HL-60/S4 (cell line): ENCODE measurements around the gene HSPA2.

Experiments used
- in situ Hi-C: fragments of 300-500 bp; cut with MboI; formaldehyde crosslinking; loops from 2 replicates; pipeline ENCODE4 v1.14.3; 2022; ENCODE audit warnings: low sequenced_read_pairs

HSPA2 gene

DNA sequence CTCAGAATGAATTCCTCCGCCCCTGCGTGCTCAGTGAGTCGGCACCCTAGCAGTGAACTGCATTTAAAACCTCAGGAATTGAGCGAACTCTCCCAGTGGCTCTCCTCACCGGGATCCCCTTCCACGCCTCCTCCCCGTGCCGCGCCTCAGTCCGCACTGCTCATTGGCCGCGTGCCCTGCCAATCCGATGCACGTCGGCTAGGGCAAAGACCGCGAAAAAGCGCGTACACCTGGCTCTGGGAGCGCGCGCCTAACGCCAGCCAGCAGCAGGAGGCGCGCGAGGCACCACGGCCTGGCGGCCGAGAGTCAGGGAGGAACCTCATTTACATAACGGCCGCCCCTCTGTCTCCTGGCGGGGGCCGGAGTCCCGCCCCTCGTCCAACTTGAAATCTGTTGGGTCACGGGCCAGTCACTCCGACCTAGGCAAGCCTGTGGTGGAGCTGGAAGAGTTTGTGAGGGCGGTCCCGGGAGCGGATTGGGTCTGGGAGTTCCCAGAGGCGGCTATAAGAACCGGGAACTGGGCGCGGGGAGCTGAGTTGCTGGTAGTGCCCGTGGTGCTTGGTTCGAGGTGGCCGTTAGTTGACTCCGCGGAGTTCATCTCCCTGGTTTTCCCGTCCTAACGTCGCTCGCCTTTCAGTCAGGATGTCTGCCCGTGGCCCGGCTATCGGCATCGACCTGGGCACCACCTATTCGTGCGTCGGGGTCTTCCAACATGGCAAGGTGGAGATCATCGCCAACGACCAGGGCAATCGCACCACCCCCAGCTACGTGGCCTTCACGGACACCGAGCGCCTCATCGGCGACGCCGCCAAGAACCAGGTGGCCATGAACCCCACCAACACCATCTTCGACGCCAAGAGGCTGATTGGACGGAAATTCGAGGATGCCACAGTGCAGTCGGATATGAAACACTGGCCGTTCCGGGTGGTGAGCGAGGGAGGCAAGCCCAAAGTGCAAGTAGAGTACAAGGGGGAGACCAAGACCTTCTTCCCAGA, at the start of gene HSPA2:
TSS of gene HSPA2 (plus strand) at position 534 of the 995 bp plus-strand sequence. CDS start at position 643, 109 bp downstream.
- in situ Hi-C loops = no loop called here

DNA sequence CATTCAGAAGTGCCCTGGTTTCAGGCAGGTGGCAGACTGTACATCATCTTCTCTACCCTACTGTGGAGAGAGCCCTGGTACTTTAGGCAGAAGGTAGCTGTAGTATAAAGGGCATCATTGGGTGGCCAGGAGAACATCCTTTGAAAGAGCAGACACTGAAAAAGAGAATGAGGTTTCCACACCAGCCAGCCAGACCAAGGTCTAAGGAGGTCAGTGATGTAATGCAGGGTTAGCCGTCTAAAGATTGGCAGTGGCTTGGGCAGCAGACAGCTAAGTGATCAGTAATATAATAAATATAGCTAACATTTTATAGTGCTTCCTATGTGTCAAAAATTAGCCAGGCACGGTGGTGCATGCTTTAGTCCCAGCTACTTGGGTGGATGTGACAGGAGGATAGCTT, 48.9 kb upstream of the HSPA2 start:
- in situ Hi-C loops = no loop called here

DNA sequence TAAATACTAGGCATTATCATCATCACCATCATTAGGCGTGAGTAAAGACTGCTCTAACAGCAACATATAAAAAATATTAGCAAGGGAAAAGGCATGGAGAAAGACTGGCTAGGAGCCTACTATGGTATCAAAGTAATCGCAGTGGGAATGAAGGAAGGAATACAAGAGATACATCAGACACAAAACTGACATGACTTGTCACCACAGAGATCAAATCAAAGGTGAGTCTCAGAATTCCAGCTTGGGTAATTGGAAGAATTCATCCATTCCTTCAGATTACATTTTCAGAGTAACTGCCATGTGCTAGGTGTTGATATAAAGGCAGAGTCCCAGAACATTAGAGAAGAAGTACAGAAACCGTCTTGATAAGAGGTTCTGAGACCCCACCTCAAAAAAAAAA, 47.1 kb upstream of the HSPA2 start:
- in situ Hi-C loops = no loop called here

DNA sequence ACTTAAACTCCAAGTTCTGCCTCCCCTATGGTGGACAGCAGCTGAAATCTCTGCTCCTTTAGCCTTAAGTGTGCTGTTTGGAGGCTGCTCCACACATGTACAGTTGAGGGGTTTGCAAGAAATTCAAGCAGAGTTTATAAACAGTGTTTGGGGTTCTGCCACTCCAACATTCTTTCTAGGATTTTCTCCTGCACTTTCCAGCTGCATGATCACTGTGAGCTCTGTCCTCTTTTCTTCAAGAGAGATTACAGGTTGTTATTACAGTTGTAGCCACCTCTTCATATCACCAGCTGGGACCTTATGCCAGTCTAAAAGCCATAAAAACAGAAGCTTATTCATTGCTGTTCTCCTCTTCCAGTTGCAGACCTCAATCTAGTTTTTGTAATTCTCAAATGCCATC, 45.3 kb upstream of the HSPA2 start:
- in situ Hi-C loops = no loop called here

DNA sequence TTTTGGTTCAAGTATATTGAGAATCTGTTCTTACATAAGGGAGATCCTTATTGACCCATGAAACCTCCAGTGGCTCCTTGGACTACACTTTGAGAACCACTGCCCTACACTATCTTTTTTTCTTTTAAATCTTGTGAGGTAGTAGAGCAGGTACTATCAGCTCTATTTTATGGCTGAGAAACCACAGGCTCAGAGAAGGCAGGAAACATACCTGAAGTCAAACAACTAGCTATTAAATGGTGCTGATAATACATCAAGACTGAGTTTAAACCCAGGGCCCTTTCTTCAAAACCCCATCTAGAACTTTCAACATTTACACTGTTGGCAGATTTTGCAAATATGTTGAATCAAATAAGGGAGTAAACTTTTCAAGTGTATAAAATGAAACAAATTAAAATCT, 43.8 kb upstream of the HSPA2 start:
- in situ Hi-C loops = no loop called here

DNA sequence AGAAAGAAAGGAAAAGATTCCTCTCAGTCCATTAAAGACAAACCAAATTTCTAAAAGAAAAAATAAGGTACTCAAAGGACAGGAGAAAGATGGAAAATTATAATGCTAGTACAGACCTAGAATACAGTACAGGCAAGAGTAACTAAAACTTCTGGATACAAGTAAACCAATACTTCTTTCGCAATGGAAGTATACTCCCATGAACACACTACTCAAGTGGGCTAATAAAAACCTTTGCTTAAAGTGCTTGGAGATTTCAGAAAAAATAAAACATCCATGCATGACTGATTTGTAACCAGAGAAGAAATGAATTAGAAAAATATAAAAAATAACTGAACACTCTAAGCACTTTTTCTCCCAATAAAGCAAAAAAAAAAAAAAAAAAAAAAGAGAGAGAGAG, 40.5 kb upstream of the HSPA2 start:
- in situ Hi-C loops = no loop called here

DNA sequence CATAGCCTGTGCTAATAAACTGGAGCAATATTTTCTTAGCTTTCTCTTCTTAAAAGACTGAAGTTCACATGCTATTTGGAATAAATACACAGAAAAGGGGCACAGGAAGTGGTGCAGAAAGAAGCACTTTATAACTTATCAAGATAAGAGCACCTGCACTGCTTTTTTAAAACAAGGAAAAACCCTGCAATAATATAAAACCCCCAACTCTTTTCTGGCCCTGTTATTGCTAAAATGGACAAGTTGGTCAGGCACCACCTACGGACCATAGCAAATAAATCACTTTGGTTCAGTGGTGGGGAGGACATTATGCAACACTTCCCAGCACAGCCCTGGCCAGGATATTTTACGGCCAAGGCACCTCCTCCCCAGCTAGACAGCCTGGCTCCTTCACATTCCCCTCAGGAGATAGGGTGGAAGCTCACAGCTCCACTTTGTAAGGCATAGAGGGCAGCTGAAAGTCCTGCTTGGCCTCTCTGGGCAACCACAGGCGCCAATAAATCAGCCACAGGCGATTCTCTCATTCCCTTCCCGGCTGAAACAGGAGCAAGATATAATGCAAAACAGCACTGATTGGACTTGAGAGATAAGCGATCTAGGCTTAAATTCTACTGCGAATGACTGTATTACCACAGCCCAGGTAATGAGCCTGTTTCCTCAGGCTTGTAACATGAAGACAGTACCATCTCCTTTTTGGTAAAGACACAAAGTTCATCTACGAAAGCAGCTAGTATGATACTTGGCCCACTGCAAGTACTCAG, 39.0 kb upstream of the HSPA2 start:
- in situ Hi-C loops = no loop called here

DNA sequence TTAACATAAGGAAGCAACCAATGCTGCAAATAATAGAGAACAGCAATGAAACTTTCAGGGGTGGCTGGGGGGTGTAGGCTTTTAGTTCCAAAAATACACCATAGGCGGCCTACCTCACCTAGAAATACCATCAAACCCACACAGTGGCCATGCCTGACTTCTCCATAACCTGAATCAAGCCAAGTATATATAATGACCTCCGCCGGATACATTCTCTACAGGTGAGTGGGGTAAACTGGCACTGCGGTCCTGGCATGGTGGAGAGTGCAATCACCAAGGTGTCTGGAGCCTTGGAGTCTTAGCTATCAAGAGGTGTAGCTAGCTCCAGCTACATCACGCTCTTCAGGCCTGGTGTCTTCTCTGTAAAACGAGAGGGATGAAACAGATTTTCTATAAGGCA, 38.1 kb upstream of the HSPA2 start:
- in situ Hi-C loops = no loop called here

DNA sequence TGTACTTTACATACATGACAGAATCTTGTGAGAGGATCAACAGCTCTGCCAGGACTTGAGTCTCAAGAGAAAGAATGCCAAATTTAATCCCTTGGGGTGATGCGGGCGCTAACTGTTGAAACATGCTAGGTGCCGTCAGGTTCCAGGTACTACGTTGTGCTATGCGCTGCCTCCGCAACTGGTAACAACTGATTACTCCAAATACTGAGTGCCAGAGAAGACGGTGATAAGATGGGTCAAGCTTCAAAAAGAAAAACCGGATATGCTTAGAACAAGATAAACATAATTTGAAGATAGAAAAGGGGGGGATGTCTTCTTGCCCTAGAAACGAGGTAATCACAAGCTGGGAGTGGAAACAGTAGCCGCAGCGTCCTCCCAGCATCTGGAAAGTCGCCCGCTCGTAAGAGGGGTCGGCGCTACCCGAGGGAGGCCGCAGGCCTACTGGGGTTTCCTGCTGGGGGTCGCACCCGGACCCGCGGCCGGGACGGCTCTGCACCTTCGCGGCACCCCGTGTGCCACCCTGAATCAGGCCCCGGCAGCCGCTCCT, 37.6 kb upstream of the HSPA2 start:
- in situ Hi-C loops = no loop called here

DNA sequence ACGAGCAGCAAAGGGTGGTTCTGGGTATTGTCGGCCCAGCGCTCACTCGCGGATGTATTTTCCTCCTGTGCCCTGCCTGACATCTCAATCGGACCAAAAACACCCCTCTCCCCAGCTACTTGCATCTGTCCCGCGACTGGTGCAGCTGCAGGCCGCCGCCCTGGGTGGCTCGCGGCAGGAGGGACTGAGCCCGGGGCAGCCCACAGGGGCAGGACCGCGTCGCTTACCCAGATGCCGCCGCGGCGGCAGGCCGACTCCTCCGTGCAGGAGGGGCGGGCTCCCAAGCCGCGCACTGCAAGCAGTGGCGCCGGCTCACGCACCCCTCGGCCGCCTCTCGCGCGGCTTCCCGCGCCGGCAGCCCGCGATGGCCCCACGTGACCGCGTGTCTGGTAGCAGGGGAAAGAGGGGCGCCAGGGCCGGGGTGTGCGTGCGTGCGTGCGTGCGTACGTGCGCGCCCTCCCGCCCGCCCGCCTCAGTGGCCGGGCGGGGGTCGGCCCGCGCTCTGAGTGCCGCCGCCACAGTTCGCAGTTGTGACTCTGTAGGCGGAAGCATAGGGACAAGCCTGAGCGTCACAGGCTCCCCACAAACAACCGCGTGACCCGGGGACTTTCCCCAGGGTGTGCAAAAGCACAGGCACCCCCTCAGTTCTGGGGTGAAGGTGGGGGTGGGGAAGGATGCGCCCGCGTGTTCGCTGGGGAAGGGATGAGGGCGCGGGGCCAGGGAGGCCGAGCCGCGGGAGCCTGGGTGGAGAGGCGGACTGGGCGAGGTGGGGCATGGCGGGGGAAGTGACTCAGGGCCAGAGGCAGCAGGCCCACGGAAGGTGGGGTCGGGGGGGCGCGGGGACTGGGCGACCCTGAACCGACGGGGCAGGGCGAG, 36.9 kb upstream of the HSPA2 start, which contains the start of gene ZBTB25:
TSS of gene ZBTB25 (minus strand) at position 405 of the 876 bp plus-strand sequence. CDS start 13,305 bp downstream, outside the sequence.
- in situ Hi-C loops = no loop called here

DNA sequence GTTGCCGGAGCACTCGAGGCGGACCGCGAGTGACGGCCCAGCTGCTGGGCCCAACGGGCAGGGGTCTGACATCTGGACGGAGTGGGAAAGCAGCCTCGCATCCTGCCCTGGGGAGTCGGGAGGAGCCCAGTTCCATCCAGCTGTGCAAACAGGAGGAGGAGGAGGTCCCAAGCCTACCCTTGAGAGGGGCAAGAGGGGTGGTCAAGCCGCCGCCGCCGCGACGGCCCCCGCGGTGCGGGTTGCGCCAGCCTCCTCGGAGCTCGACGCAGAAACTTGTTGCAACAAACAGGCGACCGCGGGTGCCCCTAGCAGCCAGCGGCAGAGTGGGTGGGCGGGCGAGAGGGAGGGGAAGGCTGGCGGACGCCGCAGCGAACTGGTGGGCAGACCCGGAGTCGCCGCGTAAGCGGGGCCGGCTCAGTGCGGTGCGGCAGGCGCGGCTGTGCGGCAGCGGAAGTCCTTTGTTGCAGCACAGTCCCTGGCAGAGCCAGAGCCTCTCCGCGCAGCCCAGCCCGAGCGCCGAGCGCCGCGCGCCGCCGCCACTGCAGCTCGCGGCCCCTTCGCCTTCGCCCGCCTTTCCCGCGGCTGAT, 36.1 kb upstream of the HSPA2 start, which contains the start of gene ZBTB1:
TSS of gene ZBTB1 (plus strand) at position 461 of the 587 bp plus-strand sequence. CDS start 16,735 bp downstream, outside the sequence.
- in situ Hi-C loops = no loop called here

DNA sequence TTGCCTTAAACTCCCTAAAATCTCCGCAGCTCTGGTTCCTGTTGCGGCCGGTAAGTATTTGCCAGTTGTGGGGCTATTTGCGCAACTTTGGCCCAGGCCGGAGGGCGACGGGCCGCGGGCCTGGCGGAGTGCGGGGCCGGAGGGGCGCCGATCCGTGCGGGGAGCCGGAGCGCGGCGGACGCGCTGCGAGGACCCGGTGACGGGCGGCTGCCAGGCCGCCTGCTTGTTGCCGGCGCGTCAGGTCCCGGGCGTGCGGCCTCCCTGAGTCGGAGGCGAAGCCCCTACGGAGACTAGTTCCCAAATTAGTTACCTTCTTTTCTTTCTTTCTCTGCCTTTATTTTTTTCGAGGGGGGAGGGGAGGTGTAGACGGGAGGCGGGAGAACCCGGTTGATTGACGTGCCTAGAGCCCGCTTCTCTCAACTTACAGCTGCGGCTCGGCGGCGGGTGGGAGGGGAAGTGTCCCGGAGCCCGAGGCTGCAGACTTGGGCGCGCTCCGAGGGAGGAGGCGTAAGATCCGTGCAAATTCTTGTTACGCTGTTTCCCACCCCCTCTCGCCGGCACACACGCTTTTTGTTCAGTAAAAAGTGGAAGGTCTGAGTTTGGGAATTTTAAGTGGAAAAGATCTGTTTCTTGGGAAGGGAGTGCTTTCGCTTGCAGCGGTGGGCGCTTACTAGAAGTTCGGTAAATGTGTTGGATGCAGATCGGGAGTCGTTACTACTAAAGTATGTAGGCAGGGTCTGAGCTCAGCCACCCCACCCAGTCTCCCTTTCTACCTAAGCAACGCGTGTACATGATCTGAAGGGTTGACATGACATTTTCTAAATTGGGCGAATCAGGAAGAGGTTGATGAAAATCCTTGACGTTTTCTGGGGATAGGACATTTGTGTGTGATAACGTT, 35.4 kb upstream of the HSPA2 start:
- in situ Hi-C loops = no loop called here

DNA sequence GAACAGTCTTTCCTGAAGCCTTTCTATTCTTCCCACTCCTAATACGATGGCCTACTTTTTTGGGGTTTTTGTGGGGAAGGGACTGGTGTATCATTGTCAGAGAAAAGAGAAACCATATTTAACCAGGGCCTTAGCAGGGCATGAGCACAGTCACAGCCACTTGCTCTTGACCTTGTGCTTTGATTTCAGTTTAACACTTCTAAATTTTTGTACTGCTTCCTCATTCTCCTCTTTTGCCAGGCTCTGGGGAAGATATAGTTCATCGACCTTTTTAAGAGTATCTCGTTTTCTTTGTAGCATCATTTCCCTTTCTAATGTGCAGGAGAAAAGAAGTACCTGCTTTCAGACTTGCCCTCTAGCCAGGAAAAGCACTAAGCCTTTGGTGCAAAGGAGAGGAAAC, 33.8 kb upstream of the HSPA2 start:
- in situ Hi-C loops = no loop called here

DNA sequence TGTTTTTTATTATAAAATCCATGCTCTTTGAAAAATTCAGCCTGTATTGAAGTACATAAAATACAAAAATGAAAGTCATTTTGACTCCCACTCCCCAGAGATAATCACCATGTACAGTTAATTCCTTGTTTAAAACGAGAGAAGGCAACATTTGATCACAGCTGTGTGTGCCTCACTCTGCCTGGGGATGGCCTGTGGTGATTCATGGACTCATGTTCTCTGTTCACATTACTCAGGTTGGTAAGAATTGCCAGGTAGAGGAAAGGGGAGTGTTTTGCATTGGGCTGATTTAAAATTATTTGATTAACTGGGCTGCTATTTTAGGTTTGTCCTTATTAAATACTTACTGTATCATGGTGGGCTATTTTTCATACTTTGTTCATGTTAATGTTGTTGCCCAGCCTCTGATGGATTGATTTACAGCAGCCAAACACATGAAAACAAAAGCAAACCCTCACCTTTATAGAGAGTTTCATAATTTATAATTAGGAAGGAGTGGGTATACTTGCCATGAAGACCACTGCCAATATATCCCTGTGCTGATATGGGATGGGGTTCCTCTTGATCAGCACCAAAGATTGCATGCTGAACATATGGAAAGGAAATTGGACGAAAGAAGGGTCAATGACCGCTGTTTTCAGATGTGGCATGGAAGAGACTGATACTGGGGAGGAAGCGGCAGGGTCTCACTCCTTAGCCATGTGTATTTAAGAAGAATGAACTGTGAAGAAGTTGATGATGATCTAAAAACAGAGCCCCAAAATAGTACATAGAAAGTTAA, 33.0 kb upstream of the HSPA2 start:
- in situ Hi-C loops = no loop called here

DNA sequence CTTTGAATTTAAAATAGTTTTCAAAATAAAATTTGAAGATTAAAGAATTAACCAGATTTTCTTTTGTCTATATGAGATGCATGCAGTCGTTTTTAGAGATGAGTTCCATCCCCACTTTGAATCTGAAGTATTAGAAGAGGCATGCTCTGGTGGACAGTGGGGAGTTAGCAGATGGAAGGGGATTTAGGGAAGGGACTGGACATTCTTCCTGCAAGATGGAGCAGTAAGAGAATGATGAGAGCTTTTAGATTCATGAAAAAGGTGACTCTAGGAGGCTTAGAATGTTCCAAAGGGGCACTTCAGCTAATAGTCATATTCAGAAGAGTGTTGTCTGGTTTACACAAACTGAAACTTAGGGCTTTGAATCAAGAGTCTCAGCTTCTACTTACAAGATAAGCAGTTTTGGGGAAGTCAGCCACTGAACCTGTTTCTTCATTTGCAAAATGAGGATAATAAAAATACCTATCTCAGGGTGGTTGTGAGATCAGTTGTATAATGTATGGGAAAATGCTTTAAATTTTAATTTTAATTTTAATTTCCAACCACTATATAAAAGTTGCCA, 32.2 kb upstream of the HSPA2 start:
- in situ Hi-C loops = no loop called here

DNA sequence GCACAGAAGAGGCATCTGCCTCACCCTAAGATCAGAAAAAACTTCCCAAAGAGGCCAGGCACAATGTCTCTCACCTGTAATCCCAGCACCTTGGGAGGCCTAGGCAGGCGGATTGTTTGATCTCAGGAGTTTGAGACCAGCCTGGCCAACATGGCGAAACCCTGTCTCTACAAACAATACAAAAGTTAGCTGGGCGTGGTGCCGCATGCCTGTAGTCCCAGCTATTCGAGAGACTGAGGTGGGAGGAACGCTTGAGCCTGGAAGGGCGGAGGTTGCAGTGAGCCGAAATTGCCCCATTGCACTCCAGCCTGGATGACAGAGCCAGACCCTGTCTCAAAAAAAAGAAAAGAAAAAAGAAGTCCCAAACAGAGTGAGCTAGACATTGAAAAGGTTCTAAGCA, 31.5 kb upstream of the HSPA2 start:
- in situ Hi-C loops = no loop called here

DNA sequence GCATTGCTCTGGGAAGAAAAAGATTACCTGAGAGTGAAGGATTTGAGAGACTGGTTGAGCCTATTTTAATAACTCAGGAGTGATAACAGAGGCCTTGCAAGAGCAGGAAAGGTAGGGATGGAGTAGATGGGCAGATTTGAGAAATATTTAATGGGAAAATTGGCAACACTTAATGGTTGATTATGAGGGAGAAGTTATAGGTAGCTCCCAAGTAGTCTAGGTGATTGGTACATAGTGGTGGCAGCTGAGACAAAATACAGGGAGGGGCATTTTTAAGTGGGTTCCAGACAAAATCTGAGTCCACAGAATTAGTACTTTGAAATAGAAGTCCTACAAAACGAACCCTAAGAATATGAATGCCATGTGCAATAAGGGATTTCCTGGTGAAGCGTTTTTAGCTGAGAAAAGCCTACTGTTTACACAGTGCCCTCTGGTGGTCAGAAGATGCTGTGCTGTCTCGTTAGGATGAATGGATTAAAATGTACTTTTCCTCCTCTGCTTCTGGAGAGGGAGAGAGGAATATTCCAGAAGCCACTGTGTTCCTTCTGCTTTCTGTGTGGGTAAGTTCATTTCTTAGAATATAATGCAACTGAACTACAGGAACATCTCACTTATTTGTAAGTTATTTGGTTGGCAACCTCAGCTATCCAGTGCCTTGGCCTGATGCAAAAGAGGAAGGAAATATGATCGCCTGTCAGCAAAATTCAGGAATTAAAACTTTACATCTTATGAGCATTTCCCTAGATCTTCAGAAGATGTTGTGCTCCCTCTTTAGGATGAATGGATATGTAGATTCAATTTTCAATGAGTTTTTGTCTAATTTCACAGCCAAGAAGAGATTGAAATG, 29.5 kb upstream of the HSPA2 start:
- in situ Hi-C loops = no loop called here
